ENCODE measurements around the gene APCDD1. TPM values are rescaled to one million over a fixed set of nuclear protein-coding genes. Genes with fewer than 3 reads are reported as not detected.

APCDD1 gene
- total and polyA plus RNA-seq, 2 donors (not counting 1 experiment from before 2014, with no cell fraction given), result 15.3 to 17.3 TPM

DNA sequence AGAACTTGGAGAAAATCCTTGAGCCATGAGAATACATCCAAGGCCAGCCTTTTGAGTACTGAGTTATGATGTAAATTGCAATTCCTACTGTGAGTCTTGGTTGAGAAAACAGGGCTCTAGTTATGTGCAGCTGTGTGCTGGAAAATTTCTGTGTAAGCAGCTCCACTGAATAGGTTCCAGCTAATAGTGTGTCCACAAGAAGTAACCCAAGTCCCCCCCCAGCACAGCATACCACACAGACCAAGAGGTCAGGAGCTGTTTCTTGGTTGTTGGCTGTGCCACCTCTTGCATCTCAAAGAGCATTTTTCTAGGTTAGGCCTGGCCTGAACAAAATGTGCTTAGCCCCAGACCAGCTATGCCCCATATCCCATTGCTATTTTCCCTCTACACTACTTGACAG lies 36.8 kb upstream of the APCDD1 start:
- peaks cover 8% of the 10 kb centered on the region for H3K4me1 ChIP-seq (ENCODE audit: control insufficient read depth, extremely low read depth, insufficient read depth, low read length)
- H3K9me3 ChIP-seq (ENCODE audit: control insufficient read depth, insufficient read depth, low read depth, low read length), result no peaks in the 10 kb centered on the region
- no peaks in the 10 kb centered on the region for H3K27me3 ChIP-seq (ENCODE audit: control insufficient read depth, insufficient read depth, low read length)
- H4K20me1 ChIP-seq (ENCODE audit: control insufficient read depth, extremely low read depth, insufficient read depth, low read length), result no peaks in the 10 kb centered on the region
- TF ChIP-seq, protein P1, sequence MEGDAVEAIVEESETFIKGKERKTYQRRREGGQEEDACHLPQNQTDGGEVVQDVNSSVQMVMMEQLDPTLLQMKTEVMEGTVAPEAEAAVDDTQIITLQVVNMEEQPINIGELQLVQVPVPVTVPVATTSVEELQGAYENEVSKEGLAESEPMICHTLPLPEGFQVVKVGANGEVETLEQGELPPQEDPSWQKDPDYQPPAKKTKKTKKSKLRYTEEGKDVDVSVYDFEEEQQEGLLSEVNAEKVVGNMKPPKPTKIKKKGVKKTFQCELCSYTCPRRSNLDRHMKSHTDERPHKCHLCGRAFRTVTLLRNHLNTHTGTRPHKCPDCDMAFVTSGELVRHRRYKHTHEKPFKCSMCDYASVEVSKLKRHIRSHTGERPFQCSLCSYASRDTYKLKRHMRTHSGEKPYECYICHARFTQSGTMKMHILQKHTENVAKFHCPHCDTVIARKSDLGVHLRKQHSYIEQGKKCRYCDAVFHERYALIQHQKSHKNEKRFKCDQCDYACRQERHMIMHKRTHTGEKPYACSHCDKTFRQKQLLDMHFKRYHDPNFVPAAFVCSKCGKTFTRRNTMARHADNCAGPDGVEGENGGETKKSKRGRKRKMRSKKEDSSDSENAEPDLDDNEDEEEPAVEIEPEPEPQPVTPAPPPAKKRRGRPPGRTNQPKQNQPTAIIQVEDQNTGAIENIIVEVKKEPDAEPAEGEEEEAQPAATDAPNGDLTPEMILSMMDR (conservative IDR thresholded peaks at IDR 0.05 in 1 of 2, IDR thresholded peaks at IDR 0.05 in 1 of 2; ENCODE audit: low read depth in 1 of 2, low read length in 2 of 2), result no peak
- no peak for TF ChIP-seq EZH2 (IDR thresholded peaks at IDR 0.05; ENCODE audit: low read length, missing control alignments)
- H3K4me3 ChIP-seq (replicated peaks in 1 of 4; ENCODE audit: control extremely low read depth in 1 of 4, insufficient read depth in 1 of 4, low read depth in 3 of 4, low read length in 4 of 4), result no peak overlapping the region
- no peak overlapping the region for H3K27ac ChIP-seq (ENCODE audit: insufficient read depth, low read length)
- H3K36me3 ChIP-seq (ENCODE audit: control insufficient read depth, insufficient read depth, low read length), result no peaks in the 10 kb centered on the region
- no peak overlapping the region for H2AFZ ChIP-seq (ENCODE audit: low read length)
- no peaks in the 10 kb centered on the region for H3K79me2 ChIP-seq (ENCODE audit: control insufficient read depth, insufficient read depth, low read length)
- no peak overlapping the region for H3K9ac ChIP-seq (ENCODE audit: insufficient read depth, low read length)
- H3K4me2 ChIP-seq (ENCODE audit: extremely low read depth, insufficient read depth, low read length), result no peak overlapping the region
- peak; percentile 28 to 50 for DNase-seq (ENCODE audit: low read depth in 2 of 2)

DNA sequence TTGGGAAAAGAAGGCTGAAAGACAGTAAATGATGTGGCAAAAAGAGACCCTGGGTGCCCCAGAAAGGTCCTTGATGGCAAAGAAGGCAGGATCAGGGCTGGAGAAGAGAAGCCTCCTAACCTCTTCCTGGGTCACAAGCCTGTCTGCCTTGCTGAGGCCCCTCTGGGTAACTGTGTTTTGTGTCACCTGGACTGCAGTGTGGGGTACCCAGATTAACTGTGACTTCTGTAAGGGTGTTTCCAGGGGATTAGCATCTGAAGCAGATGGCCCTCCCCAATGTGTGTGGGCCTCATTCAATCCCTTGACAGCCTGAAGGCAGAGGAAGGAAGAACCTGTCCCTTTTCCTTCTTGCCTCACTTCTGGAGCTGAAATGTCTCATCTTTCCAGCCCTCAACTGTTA lies 35.6 kb upstream of the APCDD1 start:
- Histone ChIP-seq H4K20me1 (ENCODE audit: control insufficient read depth, extremely low read depth, insufficient read depth, low read length) (no peaks in the 10 kb centered on the region), H3K9ac (ENCODE audit: insufficient read depth, low read length) (no peak overlapping the region), H3K4me3 (replicated peaks in 1 of 4; ENCODE audit: control extremely low read depth in 1 of 4, insufficient read depth in 1 of 4, low read depth in 3 of 4, low read length in 4 of 4) (no peak overlapping the region), H2AFZ (ENCODE audit: low read length) (no peak overlapping the region), H3K9me3 (ENCODE audit: control insufficient read depth, insufficient read depth, low read depth, low read length) (no peaks in the 10 kb centered on the region), H3K4me1 (ENCODE audit: control insufficient read depth, extremely low read depth, insufficient read depth, low read length) (peaks cover 8% of the 10 kb centered on the region), H3K27ac (ENCODE audit: insufficient read depth, low read length) (no peak overlapping the region), H3K79me2 (ENCODE audit: control insufficient read depth, insufficient read depth, low read length) (no peaks in the 10 kb centered on the region), H3K27me3 (ENCODE audit: control insufficient read depth, insufficient read depth, low read length) (no peaks in the 10 kb centered on the region), H3K4me2 (ENCODE audit: extremely low read depth, insufficient read depth, low read length) (no peak overlapping the region), H3K36me3 (ENCODE audit: control insufficient read depth, insufficient read depth, low read length) (no peaks in the 10 kb centered on the region)
- no peak for DNase-seq (ENCODE audit: low read depth in 2 of 2)
- TF ChIP-seq EZH2 (IDR thresholded peaks at IDR 0.05; ENCODE audit: low read length, missing control alignments), result no peak
- TF ChIP-seq, protein P1 (conservative IDR thresholded peaks at IDR 0.05 in 1 of 2, IDR thresholded peaks at IDR 0.05 in 1 of 2; ENCODE audit: low read depth in 1 of 2, low read length in 2 of 2), result no peak

DNA sequence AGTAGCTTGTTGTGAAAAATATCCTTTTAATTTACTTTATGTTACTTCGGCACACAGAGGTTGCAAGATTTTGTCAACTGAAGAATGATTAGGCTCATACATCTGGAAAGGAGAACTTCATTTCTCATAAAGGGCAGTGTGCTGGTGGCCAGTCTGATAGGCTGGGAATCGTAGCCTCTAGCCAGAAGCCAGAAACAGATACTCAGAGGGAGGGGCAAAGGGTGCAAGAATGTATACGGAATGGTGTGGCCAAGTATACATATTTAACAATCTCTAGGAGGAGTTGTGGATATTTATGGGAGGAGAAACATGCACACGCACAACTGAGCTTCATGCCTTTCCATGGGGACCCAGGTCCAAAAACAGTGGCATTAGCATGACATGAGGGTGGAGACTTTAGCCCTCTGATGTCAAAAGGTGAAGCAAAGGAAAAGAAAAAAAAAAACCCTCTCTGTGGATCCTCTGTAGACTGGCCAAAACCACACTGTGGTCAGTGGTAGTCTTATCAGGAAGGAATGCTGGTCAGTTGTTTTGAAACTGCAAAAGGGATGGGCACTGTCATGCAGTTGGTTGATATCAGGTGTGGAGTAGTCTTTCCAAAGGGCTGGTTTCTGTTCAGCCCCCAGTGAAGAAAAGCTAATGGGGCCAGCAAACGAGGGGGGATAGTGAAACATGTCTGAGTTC lies 34.9 kb upstream of the APCDD1 start:
- H3K27me3 ChIP-seq (ENCODE audit: control insufficient read depth, insufficient read depth, low read length), result no peaks in the 10 kb centered on the region
- H2AFZ ChIP-seq (ENCODE audit: low read length), result no peak overlapping the region
- no peak overlapping the region for H3K4me3 ChIP-seq (replicated peaks in 1 of 4; ENCODE audit: control extremely low read depth in 1 of 4, insufficient read depth in 1 of 4, low read depth in 3 of 4, low read length in 4 of 4)
- no peak overlapping the region for H3K9ac ChIP-seq (ENCODE audit: insufficient read depth, low read length)
- TF ChIP-seq EZH2 (IDR thresholded peaks at IDR 0.05; ENCODE audit: low read length, missing control alignments), result no peak
- TF ChIP-seq, protein P1 (conservative IDR thresholded peaks at IDR 0.05 in 1 of 2, IDR thresholded peaks at IDR 0.05 in 1 of 2; ENCODE audit: low read depth in 1 of 2, low read length in 2 of 2), result no peak
- no peaks in the 10 kb centered on the region for H3K79me2 ChIP-seq (ENCODE audit: control insufficient read depth, insufficient read depth, low read length)
- H3K9me3 ChIP-seq (ENCODE audit: control insufficient read depth, insufficient read depth, low read depth, low read length), result no peaks in the 10 kb centered on the region
- H3K36me3 ChIP-seq (ENCODE audit: control insufficient read depth, insufficient read depth, low read length), result no peaks in the 10 kb centered on the region
- peak; percentile 34 to 88 for DNase-seq (ENCODE audit: low read depth in 2 of 2)
- no peak overlapping the region for H3K4me2 ChIP-seq (ENCODE audit: extremely low read depth, insufficient read depth, low read length)
- H3K27ac ChIP-seq (ENCODE audit: insufficient read depth, low read length), result no peak overlapping the region
- no peaks in the 10 kb centered on the region for H4K20me1 ChIP-seq (ENCODE audit: control insufficient read depth, extremely low read depth, insufficient read depth, low read length)
- H3K4me1 ChIP-seq (ENCODE audit: control insufficient read depth, extremely low read depth, insufficient read depth, low read length), result peaks cover 8% of the 10 kb centered on the region
